ENCODE measurements around the gene PTCD3.

GRCh38 chr2:86123328-86123925 lies 17.4 kb downstream of the PTCD3 start:
- TF ChIP-seq CTCF (IDR thresholded peaks at IDR 0.05) (no peak), POLR2A (IDR thresholded peaks at IDR 0.05) (no peak), POLR2AphosphoS5 (IDR thresholded peaks at IDR 0.05) (no peak)

All from breast epithelium (tissue), 3 donors.